T-helper 2 cell (primary cell): Measurements from ENCODE around the gene TMEM87B.
"Not testable (repeated sequence)": the region's sequence is repeated elsewhere in the genome, so short reads cannot be mapped to it uniquely, and the experiment has no call there.

Experiments used
- DNase-seq, 5 experiments: peaks; one replicate each; pipeline versions ENCODE4 v3.0.0 to v3.0.0-alpha.2; 2012 to 2022

The TMEM87B gene

GRCh38 chr2:112034924-112035323 is 20.1 kb upstream of the TMEM87B start:
- DNase-seq = no peak

GRCh38 chr2:112035786-112036185 is 19.3 kb upstream of the TMEM87B start:
- no peak for DNase-seq

DNA sequence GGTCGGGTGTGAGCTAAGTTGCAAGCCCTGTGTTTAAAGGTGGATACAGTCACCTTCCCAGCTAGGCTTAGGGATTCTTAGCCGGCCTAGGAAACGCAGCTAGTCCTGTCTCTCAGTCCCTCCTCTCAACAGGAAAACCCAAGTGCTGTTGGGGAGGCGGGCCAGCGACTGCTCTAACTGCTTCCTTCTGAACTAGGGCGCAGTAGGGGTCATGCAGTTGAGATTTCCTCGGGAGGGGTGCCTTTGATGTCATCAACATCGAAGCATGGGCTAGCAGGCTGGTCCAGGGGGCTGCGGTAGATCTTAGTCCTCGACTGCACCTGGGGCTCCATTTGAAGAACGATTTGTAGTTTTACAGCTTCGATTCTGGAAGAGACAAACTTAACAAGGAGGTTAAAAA is 15.5 kb upstream of the TMEM87B start:
- DNase-seq = not testable (repeated sequence)

GRCh38 chr2:112040066-112040465 is 15.0 kb upstream of the TMEM87B start:
- not testable (repeated sequence) for DNase-seq

DNA sequence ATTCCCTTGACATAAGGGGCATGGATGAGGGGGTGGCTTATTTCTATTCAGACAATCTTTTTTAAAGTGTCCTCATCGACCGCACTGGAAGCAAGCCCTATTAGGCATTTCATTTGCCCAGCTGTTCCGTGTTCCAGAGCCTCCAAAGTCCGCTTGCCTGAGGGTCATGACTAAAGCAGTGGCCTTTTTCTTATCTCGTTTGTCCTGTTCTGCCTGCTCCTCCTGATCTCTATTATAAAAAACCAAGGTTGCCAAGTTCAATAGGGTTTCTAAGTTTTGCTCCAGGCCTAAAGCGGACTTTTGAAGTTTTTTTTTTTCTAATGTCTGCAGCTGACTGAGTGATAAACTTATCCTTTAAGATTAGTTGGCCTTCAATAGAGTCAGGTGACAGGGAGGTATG is 13.6 kb upstream of the TMEM87B start:
- not testable (repeated sequence) for DNase-seq

GRCh38 chr2:112045446-112046014 is 9.5 kb upstream of the TMEM87B start:
- DNase-seq = no peak

- DNase-seq = no peak
Measured at GRCh38 chr2:112046231-112046630, 8.8 kb upstream of the TMEM87B start.

DNA sequence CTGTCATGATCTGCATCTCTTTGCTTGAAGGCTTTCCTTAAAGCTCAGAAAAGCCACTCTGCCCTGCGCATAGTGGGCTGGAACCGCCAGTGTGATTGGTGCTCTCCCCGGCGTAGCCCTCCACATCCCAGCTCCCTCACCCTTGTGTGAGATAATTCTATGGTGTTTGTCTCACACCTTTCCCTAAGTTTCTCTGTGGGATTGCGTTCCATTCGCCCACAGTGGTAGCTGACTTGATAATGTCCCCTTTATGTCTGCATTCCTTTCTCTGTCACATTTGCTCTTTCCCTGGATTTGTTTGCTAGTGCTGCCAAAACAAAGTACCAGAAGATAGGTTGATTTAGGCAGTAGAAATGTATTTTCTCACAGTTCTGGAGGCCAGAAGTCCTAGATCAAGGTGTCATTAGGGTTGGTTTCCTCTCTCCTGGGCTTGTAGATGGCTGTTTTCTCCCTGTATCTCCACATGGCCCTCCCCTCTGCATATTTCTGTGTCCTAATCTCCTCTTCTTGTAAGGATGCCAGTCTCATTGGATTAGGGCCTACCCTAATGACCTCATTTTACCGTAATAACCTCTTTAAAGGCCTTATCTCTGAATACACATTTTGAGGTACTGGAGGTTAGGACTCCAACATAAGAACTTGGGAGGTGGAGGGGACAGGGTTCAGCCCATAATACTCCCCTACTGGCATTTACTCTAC is 7.4 kb upstream of the TMEM87B start:
- DNase-seq = no peak

DNA sequence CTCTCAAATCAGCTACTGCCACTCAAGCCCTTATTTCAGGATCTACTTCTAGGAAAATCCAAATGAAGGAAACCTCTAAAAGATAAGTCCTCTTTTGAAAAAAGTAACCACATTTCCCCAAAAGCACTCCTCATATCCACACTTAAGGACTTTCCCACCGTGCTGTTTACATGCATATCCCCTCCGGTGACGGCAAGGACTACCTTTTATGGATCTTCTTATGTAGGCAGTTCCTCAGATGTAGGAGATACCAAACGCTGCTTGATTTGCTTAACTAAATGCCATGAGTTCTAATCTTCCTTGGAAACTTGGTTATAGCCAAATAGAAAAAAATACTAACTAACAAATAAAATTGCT is 6.9 kb upstream of the TMEM87B start:
- no peak for DNase-seq

GRCh38 chr2:112048887-112049286 is 6.2 kb upstream of the TMEM87B start:
- DNase-seq = peak in 2 of 5 experiments; percentile 21 to 53

- no peak for DNase-seq
Measured at GRCh38 chr2:112050316-112050715, 4.8 kb upstream of the TMEM87B start.

DNA sequence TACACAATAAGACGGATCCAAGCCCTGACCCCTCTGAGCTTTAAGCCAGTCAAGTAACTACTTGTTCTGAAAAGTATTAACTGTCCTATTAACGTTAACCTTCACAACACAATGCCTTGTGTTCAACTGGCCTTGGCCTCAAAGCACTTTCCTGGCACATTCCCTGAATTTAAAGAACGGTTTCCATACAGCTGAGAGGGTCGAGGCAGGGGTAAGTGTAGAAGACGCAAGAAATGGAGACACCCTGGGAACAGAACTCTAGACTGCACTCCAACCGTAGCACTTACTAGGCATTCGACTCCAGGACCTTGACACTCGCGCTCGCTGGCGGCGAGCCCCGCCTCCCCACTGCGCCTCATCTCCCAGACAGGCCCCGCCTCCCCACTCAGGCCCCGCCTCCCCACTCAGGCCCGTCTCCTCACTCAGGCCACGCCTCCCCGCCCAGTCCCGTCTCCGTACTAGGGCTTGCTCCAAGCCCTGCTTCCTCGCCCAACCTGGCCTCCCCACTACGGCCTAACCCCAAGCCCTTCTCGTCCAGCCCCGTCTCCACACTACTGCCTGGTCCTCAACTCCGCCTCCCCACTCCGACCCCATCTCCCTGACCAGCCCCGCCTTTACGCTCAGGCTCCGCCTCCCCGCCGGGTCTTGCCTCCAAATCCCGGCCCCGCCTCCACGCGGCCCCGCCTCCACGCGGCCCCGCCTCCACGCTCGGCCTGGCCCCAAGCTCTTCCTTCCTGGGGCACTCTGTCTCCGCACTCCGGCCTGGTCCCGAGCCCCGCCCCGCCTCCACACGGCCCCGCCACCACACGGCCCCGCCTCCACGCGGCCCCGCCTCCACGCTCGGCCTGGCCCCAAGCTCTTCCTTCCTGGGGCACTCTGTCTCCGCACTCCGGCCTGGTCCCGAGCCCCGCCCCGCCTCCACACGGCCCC is 887 bp upstream of the TMEM87B start:
- DNase-seq = peak; percentile 94 to 98 (median 97)

DNA sequence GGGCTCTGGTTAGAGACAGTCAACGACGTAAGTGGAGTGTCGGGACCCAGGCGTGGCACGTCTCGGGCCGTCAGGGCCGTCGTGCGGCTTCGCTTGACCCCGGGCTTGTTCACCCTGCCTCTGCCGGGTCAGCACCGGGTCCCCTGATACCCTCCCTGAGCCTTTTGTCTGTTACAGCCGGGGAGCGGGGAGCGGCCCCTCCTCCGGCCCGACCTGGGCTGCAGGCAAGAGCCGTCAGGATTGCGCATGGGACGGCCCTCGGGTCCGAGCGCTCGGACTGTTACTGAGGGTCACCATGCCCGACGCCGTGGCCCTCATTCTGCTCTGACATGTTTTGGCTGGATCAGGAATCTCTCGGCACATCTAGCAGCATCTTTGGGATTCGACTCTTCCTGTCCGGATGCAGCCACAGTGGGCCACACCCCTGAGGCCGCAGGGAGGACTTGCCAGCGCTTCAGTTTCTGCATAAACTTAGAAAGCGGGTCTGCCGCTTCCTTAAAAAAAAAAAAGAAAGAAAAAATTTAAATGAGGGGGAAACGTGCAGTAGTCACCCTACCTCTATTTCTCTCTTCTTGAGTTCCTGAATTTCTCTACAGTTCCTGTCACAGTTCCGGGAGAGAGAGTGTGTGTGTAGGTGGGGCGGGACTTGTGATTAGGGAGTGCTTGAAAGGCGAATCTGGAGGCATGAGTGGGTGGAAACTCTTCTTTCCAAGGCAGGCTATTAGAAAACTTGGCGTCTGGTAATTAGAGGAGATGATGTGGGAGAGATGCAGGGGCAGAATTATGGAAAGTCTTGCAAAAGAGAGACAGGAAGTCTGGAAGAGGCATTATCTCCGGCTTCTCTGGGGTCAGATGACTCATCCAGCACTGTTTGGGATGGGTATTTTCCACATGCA is 909 bp downstream of the TMEM87B start:
- peak in 4 of 5 experiments; percentile 4 to 45 (median 12) for DNase-seq

DNA sequence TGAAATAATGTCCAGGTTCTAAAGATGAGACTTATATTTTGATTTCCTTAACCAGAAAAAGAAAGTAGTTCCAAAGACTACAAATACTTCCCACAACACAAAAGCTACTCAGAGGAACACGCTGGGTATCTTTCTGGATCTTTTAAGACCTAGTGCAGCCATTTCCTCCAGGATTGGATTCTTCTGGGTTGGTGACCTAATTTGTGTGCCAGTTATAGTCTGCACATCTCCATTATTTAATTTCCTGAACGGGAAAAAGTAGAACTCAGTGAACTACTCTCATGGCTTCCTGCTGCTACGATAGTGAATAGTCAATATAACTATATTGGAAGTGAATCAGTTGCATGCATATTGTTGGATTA is 1.5 kb downstream of the TMEM87B start:
- no peak for DNase-seq

DNA sequence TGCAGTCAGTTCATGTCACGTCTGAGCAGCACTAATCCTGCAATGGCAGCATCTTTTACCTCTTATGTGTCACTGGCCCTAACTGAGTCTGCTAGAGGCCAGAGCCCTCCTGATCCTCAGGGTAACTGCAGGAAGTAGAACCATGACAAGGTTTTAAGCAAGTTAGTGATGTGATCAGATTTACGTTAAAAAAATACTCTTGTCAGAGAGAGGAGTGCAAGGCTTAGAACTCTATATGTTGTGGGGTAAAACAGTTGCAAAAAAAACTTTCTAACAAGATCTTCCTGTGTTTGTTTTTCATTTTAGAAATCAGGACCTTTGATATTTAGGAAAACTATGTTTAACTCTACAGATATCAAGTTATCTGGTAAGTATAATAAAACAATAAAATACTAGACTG is 4.6 kb downstream of the TMEM87B start:
- DNase-seq = no peak

DNA sequence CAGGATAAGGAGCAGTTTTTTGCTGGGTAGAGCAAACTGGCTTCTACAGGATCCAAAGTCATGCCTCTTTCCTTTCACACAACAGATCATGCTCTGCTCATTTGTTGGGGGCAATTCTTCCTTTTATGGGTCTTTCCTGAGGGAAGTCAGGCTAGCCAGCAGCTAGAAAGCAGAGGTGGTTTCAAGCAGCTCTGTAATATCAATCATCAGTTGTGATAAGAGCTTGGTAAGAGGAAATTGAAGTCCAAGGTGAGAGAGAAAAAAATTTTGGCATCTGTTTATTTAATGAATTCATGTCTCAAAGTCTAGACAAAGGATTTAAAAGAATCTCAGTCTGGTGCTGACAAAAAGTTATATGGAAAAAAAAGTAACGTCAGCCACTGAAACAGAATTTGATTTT is 6.2 kb downstream of the TMEM87B start:
- DNase-seq = no peak

DNA sequence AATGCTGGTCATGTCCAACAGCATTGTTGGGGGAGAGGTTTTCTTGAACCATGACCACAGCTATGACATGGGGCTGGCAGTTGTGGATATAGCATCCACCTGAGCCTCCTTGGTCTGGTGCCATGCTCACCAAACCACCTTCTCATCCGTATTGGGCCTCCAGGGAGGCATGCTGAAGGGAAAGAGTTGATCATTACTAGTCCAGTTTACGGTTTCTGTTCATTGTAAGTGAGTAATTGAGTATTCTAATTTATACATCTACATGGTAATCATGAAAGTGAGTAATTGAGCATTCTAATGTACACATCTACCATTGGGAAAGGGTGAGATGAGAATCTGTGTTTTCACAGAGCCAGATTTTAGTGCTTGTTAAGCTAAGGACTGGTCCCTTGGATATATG is 6.8 kb downstream of the TMEM87B start:
- DNase-seq = no peak

- peak in 1 of 5 experiments; percentile 30 for DNase-seq
Measured at GRCh38 chr2:112062894-112063293, 7.8 kb downstream of the TMEM87B start.

- DNase-seq = no peak
Measured at GRCh38 chr2:112065486-112065885, 10.4 kb downstream of the TMEM87B start.

DNA sequence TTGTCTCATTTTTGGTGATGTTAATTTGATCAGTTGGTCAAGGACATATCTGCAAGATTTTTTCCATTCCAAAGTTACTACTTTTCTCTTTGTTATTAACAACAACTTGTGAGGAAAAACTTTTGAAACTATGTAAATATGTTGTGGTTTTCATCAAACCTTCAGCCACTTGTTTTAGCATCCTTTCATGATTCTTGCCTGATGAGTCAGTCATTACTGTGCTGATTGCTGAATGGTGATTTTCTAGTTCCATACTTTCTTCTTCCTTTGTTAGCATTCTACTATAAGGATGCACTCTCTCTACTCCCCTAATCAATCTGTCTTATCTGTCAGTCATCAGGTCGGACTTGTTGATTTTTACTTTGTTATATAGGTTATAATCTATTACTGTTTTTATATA is 10.9 kb downstream of the TMEM87B start:
- DNase-seq = no peak

DNA sequence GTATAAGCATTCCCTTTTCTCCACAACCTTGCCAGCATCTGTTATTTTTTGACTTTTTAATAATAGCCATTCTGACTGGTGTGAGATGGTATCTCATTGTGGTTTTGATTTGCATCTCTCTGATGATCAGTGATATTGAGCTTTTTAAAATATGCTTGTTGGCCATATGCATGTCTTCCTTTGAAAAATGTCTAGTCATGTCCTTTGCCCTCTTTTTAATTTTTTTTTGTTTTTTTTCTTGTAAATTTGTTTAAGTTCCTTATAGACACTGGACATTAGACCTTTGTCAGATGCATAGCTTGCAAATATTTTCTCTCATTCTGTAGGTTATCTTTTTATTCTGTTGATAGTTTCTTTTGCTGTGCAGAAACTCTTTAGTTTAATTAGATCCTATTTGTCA is 14.7 kb downstream of the TMEM87B start:
- not testable (repeated sequence) for DNase-seq

GRCh38 chr2:112073875-112074274 is 18.8 kb downstream of the TMEM87B start:
- no peak for DNase-seq

GRCh38 chr2:112074506-112074905 is 19.4 kb downstream of the TMEM87B start:
- DNase-seq = no peak
